GM12878 (cell line): ENCODE measurements around the gene CELF2. TPM values are rescaled to one million over a fixed set of nuclear protein-coding genes. Genes with fewer than 3 reads are reported as not detected.

Source experiments
- FOS ChIP-seq: IDR thresholded peaks from 3 replicates; pipeline ENCODE4 v1.6.1; 2011; ENCODE audit warnings: borderline replicate concordance; ENCODE audit not compliant: insufficient read length; ENCODE audit errors: extremely low read depth
- GABPA ChIP-seq: IDR thresholded peaks from 2 replicates; pipeline ENCODE4 v1.6.1; 2014; ENCODE audit warnings: antibody characterized with exemption, low read depth, mild to moderate bottlenecking, inconsistent platforms
- NR2C1 ChIP-seq: fragments of 450-650 bp; IDR thresholded peaks from 2 replicates; pipeline ENCODE4 v1.6.1; 2017; ENCODE audit warnings: antibody characterized with exemption, mild to moderate bottlenecking, moderate library complexity
- PAX5 ChIP-seq: IDR thresholded peaks from 2 replicates; pipeline ENCODE4 v1.6.1; 2011; ENCODE audit warnings: low read depth, low read length, borderline replicate concordance
- PAX8 ChIP-seq: fragments of 450-650 bp; IDR thresholded peaks from 2 replicates; pipeline ENCODE4 v1.6.1; 2017; ENCODE audit warnings: mild to moderate bottlenecking, moderate library complexity
- SMC3 ChIP-seq: IDR thresholded peaks from 2 replicates; pipeline ENCODE4 v1.6.1; 2011; ENCODE audit warnings: low read length, improper control_type of control experiment, borderline replicate concordance
- SPI1 ChIP-seq: IDR thresholded peaks from 2 replicates; pipeline ENCODE4 v1.6.1; 2011; ENCODE audit warnings: low read depth, mild to moderate bottlenecking, low read length, moderate library complexity, borderline replicate concordance; ENCODE audit not compliant: insufficient read depth
- SREBF1 ChIP-seq: IDR thresholded peaks from 2 replicates; pipeline ENCODE4 v1.6.1; 2012; ENCODE audit warnings: mild to moderate bottlenecking, low read length
- STAT3 ChIP-seq: IDR thresholded peaks from 2 replicates; pipeline ENCODE4 v1.6.1; 2011; ENCODE audit warnings: low read depth, low read length, improper control_type of control experiment
- ZNF207 ChIP-seq: fragments of 450-650 bp; IDR thresholded peaks from 2 replicates; pipeline ENCODE4 v1.6.1; 2014; ENCODE audit warnings: antibody characterized with exemption, mild to moderate bottlenecking, borderline replicate concordance
- ZNF217 ChIP-seq: fragments of 450-650 bp; IDR thresholded peaks from 2 replicates; pipeline ENCODE4 v1.6.1; 2017; ENCODE audit warnings: antibody characterized with exemption, mild to moderate bottlenecking
- polyA plus RNA-seq, 11 experiments: library from polyadenylated mRNA; depleted of rRNA in 4 of 11; unstranded in 6 of 11; stranded (reverse) in 5 of 11; fragments of >200 nt; fragmentation: Nextera tagmentation in 4 of 11; fragmentation: Illumina TruSeq in 1 of 11; extraction: Ambion mirVana in 4 of 11; extraction: Trizol in 1 of 11; gene quantifications; 1 replicate in 1 of 11; 2 replicates in 10 of 11; pipeline versions ENCODE4 v1.2.1 to v1.2.3, GENCODE V29; 2011 to 2016; ENCODE audit warnings: inconsistent platforms in 2 of 11, missing spikeins in 2 of 11, low read depth in 1 of 11
- total RNA-seq, 4 experiments: library from RNA; depleted of rRNA in 3 of 4; stranded (reverse); fragments of >200 nt in 3 of 4; fragmentation: Illumina TruSeq in 1 of 4; extraction: Trizol in 1 of 4; gene quantifications; 2 replicates each; pipeline versions ENCODE4 v1.2.1 to v1.2.3, GENCODE V29; 2013 to 2021
- TF ChIP-seq, protein P1 (sequence below): fragments of 450-650 bp; IDR thresholded peaks from 2 replicates; pipeline ENCODE4 v1.6.1; 2016; ENCODE audit warnings: mild to moderate bottlenecking
- TF ChIP-seq, protein P2 (sequence below): fragments of 450-650 bp; IDR thresholded peaks from 2 replicates; pipeline ENCODE4 v1.6.1; 2017; ENCODE audit warnings: mild to moderate bottlenecking
- TF ChIP-seq, protein P3 (sequence below): fragments of 450-650 bp; IDR thresholded peaks from 2 replicates; pipeline ENCODE4 v1.6.1; 2014; ENCODE audit warnings: mild to moderate bottlenecking
- TF ChIP-seq, protein P4 (sequence below), 3 experiments: IDR thresholded peaks in 2 of 3; conservative IDR thresholded peaks in 1 of 3; 2 replicates each; pipeline ENCODE4 v1.5.1; 2011; ENCODE audit warnings: low read depth in 3 of 3, low read length in 3 of 3, mild to moderate bottlenecking in 3 of 3, control low read depth in 2 of 3, moderate library complexity in 2 of 3, inconsistent platforms in 1 of 3, mixed read lengths in 1 of 3; ENCODE audit not compliant: control insufficient read depth in 2 of 3, insufficient read depth in 1 of 3; ENCODE audit errors: extremely low read depth in 1 of 3
- TF ChIP-seq, protein P5 (sequence below): fragments of 450-650 bp; formaldehyde crosslinking; IDR thresholded peaks from 2 replicates; pipeline ENCODE4 v1.4.0; 2020; ENCODE audit warnings: mild to moderate bottlenecking, moderate library complexity

The CELF2 gene
- total and polyA plus RNA-seq, 10 of the 15 experiments (the other 5 are each of a cell fraction or from before 2014, with no cell fraction given), result 20.8 to 129 (median 86.3) TPM

DNA sequence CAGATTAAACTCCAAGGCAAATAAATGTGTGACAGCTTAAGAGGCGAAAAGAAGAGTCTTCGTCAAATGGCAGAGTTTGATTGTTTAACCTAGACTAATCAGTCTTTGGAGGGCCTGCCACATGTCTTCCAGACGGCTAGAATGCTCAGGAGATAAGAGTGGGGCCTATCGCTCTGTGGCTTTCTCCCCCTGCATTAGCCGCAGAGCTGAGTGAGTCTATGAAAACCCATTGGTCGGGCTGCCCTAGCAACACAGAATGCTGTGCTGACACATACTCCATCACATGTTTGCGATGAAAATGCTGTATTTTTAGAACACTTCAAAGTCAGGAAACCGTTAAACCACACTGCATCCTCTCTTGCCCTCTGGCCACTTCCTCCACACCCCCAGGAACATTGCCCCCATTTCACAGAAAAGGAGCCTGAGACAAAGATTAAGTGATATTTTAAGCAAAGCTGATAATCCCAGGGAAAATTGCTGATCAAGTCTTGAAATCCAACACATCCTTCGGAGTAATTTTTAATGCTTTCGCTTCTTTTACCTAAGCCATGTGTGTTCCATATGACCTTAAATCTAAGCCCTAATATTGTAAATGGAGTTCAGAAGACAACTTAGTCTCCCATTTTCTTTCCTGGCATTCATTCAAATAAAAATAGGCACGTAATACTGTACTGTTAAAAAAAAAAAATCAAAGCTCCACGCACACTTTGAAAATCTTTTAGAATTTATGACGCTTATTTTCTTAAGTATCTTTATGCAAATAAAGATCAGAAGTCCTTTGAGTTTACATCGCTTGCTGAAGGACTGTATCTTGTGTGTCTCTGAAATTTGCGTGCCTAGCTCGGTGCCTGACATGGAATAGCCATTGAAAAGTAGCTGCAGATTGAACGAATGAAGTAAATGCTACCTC, 161.2 kb downstream of the CELF2 start (continued):
- TF ChIP-seq, protein P1, sequence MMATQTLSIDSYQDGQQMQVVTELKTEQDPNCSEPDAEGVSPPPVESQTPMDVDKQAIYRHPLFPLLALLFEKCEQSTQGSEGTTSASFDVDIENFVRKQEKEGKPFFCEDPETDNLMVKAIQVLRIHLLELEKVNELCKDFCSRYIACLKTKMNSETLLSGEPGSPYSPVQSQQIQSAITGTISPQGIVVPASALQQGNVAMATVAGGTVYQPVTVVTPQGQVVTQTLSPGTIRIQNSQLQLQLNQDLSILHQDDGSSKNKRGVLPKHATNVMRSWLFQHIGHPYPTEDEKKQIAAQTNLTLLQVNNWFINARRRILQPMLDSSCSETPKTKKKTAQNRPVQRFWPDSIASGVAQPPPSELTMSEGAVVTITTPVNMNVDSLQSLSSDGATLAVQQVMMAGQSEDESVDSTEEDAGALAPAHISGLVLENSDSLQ, result peak; percentile 84
- TF ChIP-seq NR2C1 (no peak), PAX5 (peak; percentile 90), SPI1 (peak; percentile 74), GABPA (no peak), FOS (no peak), SMC3 (no peak), ZNF217 (peak; percentile 98), ZNF207 (no peak), PAX8 (no peak), SREBF1 (no peak), STAT3 (peak; percentile 99)
- TF ChIP-seq, protein P2, sequence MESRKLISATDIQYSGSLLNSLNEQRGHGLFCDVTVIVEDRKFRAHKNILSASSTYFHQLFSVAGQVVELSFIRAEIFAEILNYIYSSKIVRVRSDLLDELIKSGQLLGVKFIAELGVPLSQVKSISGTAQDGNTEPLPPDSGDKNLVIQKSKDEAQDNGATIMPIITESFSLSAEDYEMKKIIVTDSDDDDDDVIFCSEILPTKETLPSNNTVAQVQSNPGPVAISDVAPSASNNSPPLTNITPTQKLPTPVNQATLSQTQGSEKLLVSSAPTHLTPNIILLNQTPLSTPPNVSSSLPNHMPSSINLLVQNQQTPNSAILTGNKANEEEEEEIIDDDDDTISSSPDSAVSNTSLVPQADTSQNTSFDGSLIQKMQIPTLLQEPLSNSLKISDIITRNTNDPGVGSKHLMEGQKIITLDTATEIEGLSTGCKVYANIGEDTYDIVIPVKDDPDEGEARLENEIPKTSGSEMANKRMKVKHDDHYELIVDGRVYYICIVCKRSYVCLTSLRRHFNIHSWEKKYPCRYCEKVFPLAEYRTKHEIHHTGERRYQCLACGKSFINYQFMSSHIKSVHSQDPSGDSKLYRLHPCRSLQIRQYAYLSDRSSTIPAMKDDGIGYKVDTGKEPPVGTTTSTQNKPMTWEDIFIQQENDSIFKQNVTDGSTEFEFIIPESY, result no peak
- TF ChIP-seq, protein P3, sequence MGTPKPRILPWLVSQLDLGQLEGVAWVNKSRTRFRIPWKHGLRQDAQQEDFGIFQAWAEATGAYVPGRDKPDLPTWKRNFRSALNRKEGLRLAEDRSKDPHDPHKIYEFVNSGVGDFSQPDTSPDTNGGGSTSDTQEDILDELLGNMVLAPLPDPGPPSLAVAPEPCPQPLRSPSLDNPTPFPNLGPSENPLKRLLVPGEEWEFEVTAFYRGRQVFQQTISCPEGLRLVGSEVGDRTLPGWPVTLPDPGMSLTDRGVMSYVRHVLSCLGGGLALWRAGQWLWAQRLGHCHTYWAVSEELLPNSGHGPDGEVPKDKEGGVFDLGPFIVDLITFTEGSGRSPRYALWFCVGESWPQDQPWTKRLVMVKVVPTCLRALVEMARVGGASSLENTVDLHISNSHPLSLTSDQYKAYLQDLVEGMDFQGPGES, result no peak
- TF ChIP-seq, protein P4, sequence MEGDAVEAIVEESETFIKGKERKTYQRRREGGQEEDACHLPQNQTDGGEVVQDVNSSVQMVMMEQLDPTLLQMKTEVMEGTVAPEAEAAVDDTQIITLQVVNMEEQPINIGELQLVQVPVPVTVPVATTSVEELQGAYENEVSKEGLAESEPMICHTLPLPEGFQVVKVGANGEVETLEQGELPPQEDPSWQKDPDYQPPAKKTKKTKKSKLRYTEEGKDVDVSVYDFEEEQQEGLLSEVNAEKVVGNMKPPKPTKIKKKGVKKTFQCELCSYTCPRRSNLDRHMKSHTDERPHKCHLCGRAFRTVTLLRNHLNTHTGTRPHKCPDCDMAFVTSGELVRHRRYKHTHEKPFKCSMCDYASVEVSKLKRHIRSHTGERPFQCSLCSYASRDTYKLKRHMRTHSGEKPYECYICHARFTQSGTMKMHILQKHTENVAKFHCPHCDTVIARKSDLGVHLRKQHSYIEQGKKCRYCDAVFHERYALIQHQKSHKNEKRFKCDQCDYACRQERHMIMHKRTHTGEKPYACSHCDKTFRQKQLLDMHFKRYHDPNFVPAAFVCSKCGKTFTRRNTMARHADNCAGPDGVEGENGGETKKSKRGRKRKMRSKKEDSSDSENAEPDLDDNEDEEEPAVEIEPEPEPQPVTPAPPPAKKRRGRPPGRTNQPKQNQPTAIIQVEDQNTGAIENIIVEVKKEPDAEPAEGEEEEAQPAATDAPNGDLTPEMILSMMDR (IDR thresholded peaks at IDR 0.05 in 2 of 3, conservative IDR thresholded peaks at IDR 0.05 in 1 of 3; ENCODE audit: control insufficient read depth in 2 of 3, extremely low read depth in 1 of 3, insufficient read depth in 1 of 3, low read depth in 3 of 3, low read length in 3 of 3), result no peak
- TF ChIP-seq, protein P5, sequence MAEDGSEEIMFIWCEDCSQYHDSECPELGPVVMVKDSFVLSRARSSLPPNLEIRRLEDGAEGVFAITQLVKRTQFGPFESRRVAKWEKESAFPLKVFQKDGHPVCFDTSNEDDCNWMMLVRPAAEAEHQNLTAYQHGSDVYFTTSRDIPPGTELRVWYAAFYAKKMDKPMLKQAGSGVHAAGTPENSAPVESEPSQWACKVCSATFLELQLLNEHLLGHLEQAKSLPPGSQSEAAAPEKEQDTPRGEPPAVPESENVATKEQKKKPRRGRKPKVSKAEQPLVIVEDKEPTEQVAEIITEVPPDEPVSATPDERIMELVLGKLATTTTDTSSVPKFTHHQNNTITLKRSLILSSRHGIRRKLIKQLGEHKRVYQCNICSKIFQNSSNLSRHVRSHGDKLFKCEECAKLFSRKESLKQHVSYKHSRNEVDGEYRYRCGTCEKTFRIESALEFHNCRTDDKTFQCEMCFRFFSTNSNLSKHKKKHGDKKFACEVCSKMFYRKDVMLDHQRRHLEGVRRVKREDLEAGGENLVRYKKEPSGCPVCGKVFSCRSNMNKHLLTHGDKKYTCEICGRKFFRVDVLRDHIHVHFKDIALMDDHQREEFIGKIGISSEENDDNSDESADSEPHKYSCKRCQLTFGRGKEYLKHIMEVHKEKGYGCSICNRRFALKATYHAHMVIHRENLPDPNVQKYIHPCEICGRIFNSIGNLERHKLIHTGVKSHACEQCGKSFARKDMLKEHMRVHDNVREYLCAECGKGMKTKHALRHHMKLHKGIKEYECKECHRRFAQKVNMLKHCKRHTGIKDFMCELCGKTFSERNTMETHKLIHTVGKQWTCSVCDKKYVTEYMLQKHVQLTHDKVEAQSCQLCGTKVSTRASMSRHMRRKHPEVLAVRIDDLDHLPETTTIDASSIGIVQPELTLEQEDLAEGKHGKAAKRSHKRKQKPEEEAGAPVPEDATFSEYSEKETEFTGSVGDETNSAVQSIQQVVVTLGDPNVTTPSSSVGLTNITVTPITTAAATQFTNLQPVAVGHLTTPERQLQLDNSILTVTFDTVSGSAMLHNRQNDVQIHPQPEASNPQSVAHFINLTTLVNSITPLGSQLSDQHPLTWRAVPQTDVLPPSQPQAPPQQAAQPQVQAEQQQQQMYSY, result no peak
